Calu3 (cell line): Measurements from ENCODE around the gene IL1R2. TPM values are rescaled to one million over a fixed set of nuclear protein-coding genes. Genes with fewer than 3 reads are reported as not detected.

Experiments used
- BruUV-seq: library from RNA; stranded (reverse); fragments of 400-500 nt; replicated peaks from 2 replicates; lab custom pipeline; 2021; lab: Mats Ljungman, UMichigan
- CTCF ChIA-PET: fragments of 300-600 bp; sonication (Branson Sonifier 250); formaldehyde crosslinking; loops from one replicate; lab custom pipeline; 2022; ENCODE audit warnings: antibody characterized with exemption; lab: Charles Lee
- DNase-seq: peaks from one replicate; pipeline ENCODE4 v3.0.0; 2022
- H3K27ac Mint-ChIP-seq: one replicate; pipeline ENCODE4 v1.8.0; 2022; ENCODE audit warnings: mixed read lengths; ENCODE audit not compliant: unreplicated experiment
- H3K27me3 Mint-ChIP-seq: one replicate; pipeline ENCODE4 v1.8.0; 2022; ENCODE audit warnings: mixed read lengths; ENCODE audit not compliant: unreplicated experiment
- H3K36me3 Mint-ChIP-seq: one replicate; pipeline ENCODE4 v1.8.0; 2022; ENCODE audit warnings: mild to moderate bottlenecking, moderate library complexity, mixed read lengths; ENCODE audit not compliant: insufficient read depth, unreplicated experiment
- H3K4me1 Mint-ChIP-seq: one replicate; pipeline ENCODE4 v1.8.0; 2022; ENCODE audit warnings: mild to moderate bottlenecking, low read depth, mixed read lengths; ENCODE audit not compliant: unreplicated experiment
- H3K4me3 Mint-ChIP-seq: one replicate; pipeline ENCODE4 v1.8.0; 2022; ENCODE audit warnings: mild to moderate bottlenecking, low read depth, moderate library complexity, mixed read lengths; ENCODE audit not compliant: unreplicated experiment
- H3K9me3 Mint-ChIP-seq: one replicate; pipeline ENCODE4 v1.8.0; 2022; ENCODE audit warnings: low read depth, mixed read lengths; ENCODE audit not compliant: unreplicated experiment
- intact Hi-C: fragments of 100-400 bp; cut with micrococcal nuclease; formaldehyde crosslinking; loops from one replicate; pipeline ENCODE4 v1.10.0; 2022; ENCODE audit not compliant: unreplicated experiment
- total RNA-seq: library from RNA; stranded (reverse); gene quantifications from 2 replicates; pipeline ENCODE4 v1.2.3, GENCODE V29; 2022
- TF ChIP-seq, protein P1 (sequence below): fragments of 200-600 bp; IDR thresholded peaks from one replicate; pipeline ENCODE4 v1.8.0; 2022; ENCODE audit warnings: antibody characterized with exemption; ENCODE audit not compliant: unreplicated experiment

Gene IL1R2
- total RNA-seq, 1 experiment from 2014 or later = not detected

DNA sequence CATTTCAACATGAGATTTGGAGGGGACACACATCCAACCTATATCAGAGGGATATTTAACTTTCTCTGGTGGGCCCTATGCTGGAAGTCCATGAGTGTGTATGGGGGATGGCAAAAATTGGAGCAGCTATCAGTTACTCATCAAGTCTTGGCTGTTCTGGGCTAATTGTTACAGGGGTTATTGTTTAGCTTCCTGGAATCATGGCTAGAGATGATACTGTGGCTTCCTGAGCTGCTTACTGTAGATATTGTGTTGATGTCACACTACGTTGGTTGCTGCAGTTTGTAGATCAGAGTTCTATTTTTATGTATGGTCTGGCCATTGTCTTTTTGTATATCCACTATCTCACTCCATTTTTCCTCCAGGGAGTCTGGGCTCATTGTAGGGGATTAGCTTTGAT is 20.9 kb upstream of the IL1R2 start:
- intact Hi-C loops = no loop called here
- Mint-ChIP-seq H3K4me1 (no peaks in the 10 kb centered on the region), H3K4me3 (no peak overlapping the region), H3K9me3 (peaks cover 12% of the 10 kb centered on the region), H3K36me3 (no peaks in the 10 kb centered on the region), H3K27ac (no peak overlapping the region), H3K27me3 (peaks cover 77% of the 10 kb centered on the region)
- CTCF ChIA-PET = interaction anchor here (0.5 kb wide), 1 partner anchor 560 kb away, joined by 3 read pairs; no protein-coding TSS in a partner anchor
- TF ChIP-seq, protein P1, sequence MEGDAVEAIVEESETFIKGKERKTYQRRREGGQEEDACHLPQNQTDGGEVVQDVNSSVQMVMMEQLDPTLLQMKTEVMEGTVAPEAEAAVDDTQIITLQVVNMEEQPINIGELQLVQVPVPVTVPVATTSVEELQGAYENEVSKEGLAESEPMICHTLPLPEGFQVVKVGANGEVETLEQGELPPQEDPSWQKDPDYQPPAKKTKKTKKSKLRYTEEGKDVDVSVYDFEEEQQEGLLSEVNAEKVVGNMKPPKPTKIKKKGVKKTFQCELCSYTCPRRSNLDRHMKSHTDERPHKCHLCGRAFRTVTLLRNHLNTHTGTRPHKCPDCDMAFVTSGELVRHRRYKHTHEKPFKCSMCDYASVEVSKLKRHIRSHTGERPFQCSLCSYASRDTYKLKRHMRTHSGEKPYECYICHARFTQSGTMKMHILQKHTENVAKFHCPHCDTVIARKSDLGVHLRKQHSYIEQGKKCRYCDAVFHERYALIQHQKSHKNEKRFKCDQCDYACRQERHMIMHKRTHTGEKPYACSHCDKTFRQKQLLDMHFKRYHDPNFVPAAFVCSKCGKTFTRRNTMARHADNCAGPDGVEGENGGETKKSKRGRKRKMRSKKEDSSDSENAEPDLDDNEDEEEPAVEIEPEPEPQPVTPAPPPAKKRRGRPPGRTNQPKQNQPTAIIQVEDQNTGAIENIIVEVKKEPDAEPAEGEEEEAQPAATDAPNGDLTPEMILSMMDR = no peak
- no TSS peak for BruUV-seq
- DNase-seq = no peak

DNA sequence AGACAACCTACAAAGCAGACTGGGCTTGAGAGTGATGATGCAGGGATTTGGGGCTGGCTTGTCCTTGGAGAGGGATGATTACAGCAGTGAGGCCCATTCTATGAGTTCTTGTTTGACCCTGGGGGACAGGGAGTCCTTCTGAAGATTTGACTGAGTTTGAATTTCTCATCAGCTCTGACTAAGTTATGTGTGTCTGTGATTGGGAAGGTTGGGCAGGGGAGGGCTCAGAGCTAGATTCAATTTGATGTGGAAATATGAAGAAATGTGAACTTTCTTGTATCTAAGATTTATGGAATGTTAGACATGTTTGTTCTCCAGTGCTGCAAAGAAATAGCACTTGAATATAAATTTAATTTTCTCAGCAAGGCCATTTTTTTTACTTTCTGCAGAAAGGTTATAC is 19.9 kb upstream of the IL1R2 start:
- Mint-ChIP-seq H3K27ac (no peak overlapping the region), H3K4me3 (no peak overlapping the region), H3K36me3 (no peaks in the 10 kb centered on the region), H3K27me3 (peaks cover 69% of the 10 kb centered on the region), H3K4me1 (no peaks in the 10 kb centered on the region), H3K9me3 (peaks cover 12% of the 10 kb centered on the region)
- intact Hi-C loops = no loop called here
- TF ChIP-seq, protein P1 = no peak
- CTCF ChIA-PET = no interaction called here
- DNase-seq = no peak
- BruUV-seq = no TSS peak

GRCh38 chr2:101972621-101973434 is 18.9 kb upstream of the IL1R2 start:
- intact Hi-C loops = no loop called here
- no TSS peak for BruUV-seq
- no peak for DNase-seq

DNA sequence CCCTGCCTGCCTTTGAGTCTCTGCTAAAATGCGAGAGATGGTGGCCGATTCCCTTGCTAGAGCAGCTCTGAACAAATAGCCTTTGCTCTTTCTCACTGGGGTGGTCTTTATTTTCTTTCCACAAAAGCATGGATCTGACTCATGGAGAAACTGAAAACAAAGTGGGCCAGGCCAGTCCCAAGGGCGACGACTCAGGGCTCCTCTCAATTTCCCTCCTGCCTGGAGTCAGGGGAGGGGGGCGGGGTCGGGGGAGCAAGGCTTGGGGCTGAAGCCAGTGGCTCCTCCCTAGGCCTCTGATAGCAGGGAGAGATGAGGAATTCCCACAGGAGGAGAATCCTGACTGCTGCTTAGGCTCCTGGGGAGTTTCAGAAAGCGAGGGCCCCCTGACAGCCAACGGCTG is 17.1 kb upstream of the IL1R2 start:
- Mint-ChIP-seq H3K27me3 (peaks cover 45% of the 10 kb centered on the region), H3K36me3 (no peaks in the 10 kb centered on the region), H3K4me1 (no peaks in the 10 kb centered on the region), H3K9me3 (peaks cover 12% of the 10 kb centered on the region), H3K27ac (no peak overlapping the region), H3K4me3 (no peak overlapping the region)
- TF ChIP-seq, protein P1 = no peak
- BruUV-seq = no TSS peak
- no peak for DNase-seq
- CTCF ChIA-PET = interaction anchor here (0.7 kb wide), 1 partner anchor 666 kb away, joined by 3 read pairs; no protein-coding TSS in a partner anchor
- intact Hi-C loops = no loop called here

More at GRCh38 chr2:101972621-101973434, 18.9 kb upstream of the IL1R2 start:
- no peaks in the 10 kb centered on the region for H3K36me3 Mint-ChIP-seq
- H3K27ac Mint-ChIP-seq = no peak overlapping the region
- H3K9me3 Mint-ChIP-seq = peaks cover 12% of the 10 kb centered on the region
- CTCF ChIA-PET = no interaction called here
- H3K27me3 Mint-ChIP-seq = peaks cover 60% of the 10 kb centered on the region
- TF ChIP-seq, protein P1 = no peak
- H3K4me1 Mint-ChIP-seq = no peaks in the 10 kb centered on the region
- no peak overlapping the region for H3K4me3 Mint-ChIP-seq
